HepG2 (cell line): ENCODE measurements around the gene CFAP100. TPM values are rescaled to one million over a fixed set of nuclear protein-coding genes. Genes with fewer than 3 reads are reported as not detected.

Experiments
- ATAC-seq: fragments of 200-7000 bp; cut with Tn5 transposase; 3 replicates; pipeline ENCODE4 v1.9.1; 2020; ENCODE audit warnings: mild to moderate bottlenecking, moderate library complexity
- BruUV-seq: library from RNA; stranded (reverse); fragments of 400-500 nt; replicated peaks from 2 replicates; lab custom pipeline; 2021; lab: Mats Ljungman, UMichigan
- CTCF ChIA-PET: fragments of 300-600 bp; formaldehyde crosslinking; extraction: SDS; loops from one replicate; lab custom pipeline; 2021; ENCODE audit warnings: low total read pairs, inconsistent platforms, low intra/inter-chr PET ratio; lab: Yijun Ruan, JAX
- POLR2A ChIA-PET: fragments of 350-600 bp; sonication (Branson Sonifier 250); formaldehyde crosslinking; loops from one replicate; lab custom pipeline; 2020; ENCODE audit warnings: antibody characterized with exemption, inconsistent platforms; lab: Yijun Ruan, JAX
- DNase-seq: peaks from one replicate; pipeline ENCODE4 v3.0.0-alpha.2; 2015; ENCODE audit warnings: low spot score
- FAIRE-seq: peaks from 3 replicates; lab custom pipeline; 2011; peaks lifted over from hg19 to GRCh38; lab: Jason Lieb, UNC
- H2AFZ ChIP-seq: one replicate; pipeline ENCODE4 v1.6.1; 2011; ENCODE audit warnings: low read length, inconsistent platforms
- H3K27ac ChIP-seq: fragments of 300-600 bp; 3 replicates; pipeline ENCODE4 v1.8.0; 2011; ENCODE audit warnings: mixed run types, mild to moderate bottlenecking, mixed read lengths, low read length, inconsistent platforms; ENCODE audit not compliant: insufficient read depth; ENCODE audit errors: extremely low read length
- H3K27me3 ChIP-seq, 2 experiments: fragments of 200-600 bp in 1 of 2; 2 replicates in 1 of 2; 3 replicates in 1 of 2; pipeline versions ENCODE4 v1.6.0 to v1.8.0; 2011; ENCODE audit warnings: low read length in 2 of 2, mild to moderate bottlenecking in 2 of 2, moderate library complexity in 2 of 2, inconsistent platforms in 1 of 2; ENCODE audit not compliant: insufficient read depth in 2 of 2, control insufficient read depth in 1 of 2
- H3K36me3 ChIP-seq, 2 experiments: fragments of 200-600 bp in 1 of 2; replicated peaks in 1 of 2; 2 replicates in 1 of 2; 3 replicates in 1 of 2; pipeline versions ENCODE4 v1.5.1 to v1.8.0; 2011; ENCODE audit warnings: low read length in 2 of 2, inconsistent platforms in 1 of 2; ENCODE audit not compliant: insufficient read depth in 2 of 2, control insufficient read depth in 1 of 2
- H3K4me1 ChIP-seq: 2 replicates; pipeline ENCODE4 v1.5.1; 2012; ENCODE audit warnings: low read length, inconsistent platforms; ENCODE audit not compliant: insufficient read depth
- H3K4me2 ChIP-seq: 2 replicates; pipeline ENCODE4 v1.6.0; 2011; ENCODE audit warnings: low read depth, low read length, inconsistent platforms
- H3K4me3 ChIP-seq, 3 experiments: fragments of 200-600 bp in 1 of 3; sonication (generic), shearing (Covaris generic) in 1 of 3; replicated peaks in 1 of 3; 2 replicates each; pipeline ENCODE4 v1.5.1; 2011 to 2016; ENCODE audit warnings: low read length in 3 of 3, inconsistent platforms in 2 of 3, low read depth in 2 of 3, mild to moderate bottlenecking in 2 of 3, control low read depth in 1 of 3, mixed read lengths in 1 of 3; ENCODE audit not compliant: insufficient read depth in 1 of 3
- H3K79me2 ChIP-seq: one replicate; pipeline ENCODE4 v1.6.1; 2011; ENCODE audit warnings: low read length, inconsistent platforms; ENCODE audit not compliant: insufficient read depth
- H3K9ac ChIP-seq: 2 replicates; pipeline ENCODE4 v1.6.0; 2011; ENCODE audit warnings: mild to moderate bottlenecking, low read depth, low read length, inconsistent platforms; ENCODE audit not compliant: insufficient read depth
- H3K9me3 ChIP-seq: 2 replicates; pipeline ENCODE4 v1.5.1; 2012; ENCODE audit warnings: mild to moderate bottlenecking, low read length
- H4K20me1 ChIP-seq: 2 replicates; pipeline ENCODE4 v1.6.0; 2011; ENCODE audit warnings: inconsistent platforms, mild to moderate bottlenecking, low read length, moderate library complexity; ENCODE audit not compliant: insufficient read depth
- ATRX ChIP-seq: sonication (generic); formaldehyde crosslinking; IDR thresholded peaks from 2 replicates; pipeline ENCODE4 v1.4.0; 2020; ENCODE audit warnings: missing genetic modification reagents, borderline replicate concordance
- FIP1L1 ChIP-seq: fragments of 200-400 bp; formaldehyde crosslinking; IDR thresholded peaks from 2 replicates; pipeline ENCODE4 v1.6.1; 2018; ENCODE audit warnings: low read depth, mild to moderate bottlenecking, low read length, moderate library complexity, borderline replicate concordance; ENCODE audit not compliant: insufficient read depth
- GABPB1 ChIP-seq: IDR thresholded peaks from 2 replicates; pipeline ENCODE4 v1.6.1; 2016; ENCODE audit warnings: mild to moderate bottlenecking, missing genetic modification reagents, moderate library complexity, missing compliant biosample characterization
- HDAC2 ChIP-seq: sonication (generic); formaldehyde crosslinking; IDR thresholded peaks from 2 replicates; pipeline ENCODE4 v1.4.0; 2020; ENCODE audit warnings: missing genetic modification reagents
- JDP2 ChIP-seq: sonication (generic); formaldehyde crosslinking; IDR thresholded peaks from 2 replicates; pipeline ENCODE4 v1.8.1; 2022; ENCODE audit warnings: missing genetic modification reagents, borderline replicate concordance
- NFKB2 ChIP-seq: sonication (generic); formaldehyde crosslinking; IDR thresholded peaks from 2 replicates; pipeline ENCODE4 v1.4.0; 2020; ENCODE audit warnings: missing genetic modification reagents, borderline replicate concordance
- PCBP1 ChIP-seq: fragments of 200-400 bp; formaldehyde crosslinking; IDR thresholded peaks from 2 replicates; pipeline ENCODE4 v1.6.1; 2017; ENCODE audit warnings: mild to moderate bottlenecking, low read depth, low read length, borderline replicate concordance
- RNF2 ChIP-seq: fragments of 450-650 bp; conservative IDR thresholded peaks from 2 replicates; pipeline ENCODE4 v1.6.1; 2016; ENCODE audit warnings: low read depth
- RXRA ChIP-seq: sonication (generic); formaldehyde crosslinking; IDR thresholded peaks from 2 replicates; pipeline ENCODE4 v1.5.1; 2020; ENCODE audit warnings: missing genetic modification reagents
- TCF12 ChIP-seq, 2 experiments: fragments of 450-650 bp in 1 of 2; sonication (generic) in 1 of 2; formaldehyde crosslinking in 1 of 2; IDR thresholded peaks; 2 replicates each; pipeline versions ENCODE4 v1.6.1 to v1.8.0; 2017 to 2022; ENCODE audit warnings: antibody characterized with exemption in 1 of 2, mild to moderate bottlenecking in 1 of 2, missing genetic modification reagents in 1 of 2, moderate library complexity in 1 of 2
- ZC3H13 ChIP-seq: sonication (generic); formaldehyde crosslinking; IDR thresholded peaks from 2 replicates; pipeline ENCODE4 v1.8.1; 2023; ENCODE audit warnings: mild to moderate bottlenecking, missing genetic modification reagents, moderate library complexity
- ZNF317 ChIP-seq: sonication (generic); formaldehyde crosslinking; IDR thresholded peaks from 2 replicates; pipeline ENCODE4 v1.5.0; 2020; ENCODE audit warnings: mild to moderate bottlenecking, missing genetic modification reagents
- ZNF605 ChIP-seq: sonication (generic); formaldehyde crosslinking; IDR thresholded peaks from 2 replicates; pipeline ENCODE4 v1.8.0; 2022; ENCODE audit warnings: mild to moderate bottlenecking, missing genetic modification reagents
- ZNF775 ChIP-seq: sonication (generic); formaldehyde crosslinking; IDR thresholded peaks from 2 replicates; pipeline ENCODE4 v1.4.0; 2020; ENCODE audit warnings: missing genetic modification reagents, mild to moderate bottlenecking, moderate library complexity, borderline replicate concordance
- WGBS: methylation state at CpG from one replicate; pipeline ENCODE4 v1.1.6; 2017; ENCODE audit warnings: low lambda C conversion rate; 5-methylcytosine and 5-hydroxymethylcytosine counted together
- in situ Hi-C: cut with HindIII; loops from 2 replicates; pipeline ENCODE4 v1.10.0; 2017; ENCODE audit warnings: low pct_unique_long_range_greater_than_20kb; ENCODE audit not compliant: extremely low pct_ligation_motif_present
- intact Hi-C: fragments of 100-400 bp; cut with micrococcal nuclease; formaldehyde crosslinking; loops from one replicate; pipeline ENCODE4 v1.10.0; 2022; ENCODE audit not compliant: unreplicated experiment
- polyA plus RNA-seq, 8 experiments: library from polyadenylated mRNA; depleted of rRNA in 3 of 8; stranded (reverse) in 7 of 8; unstranded in 1 of 8; fragments of >200 nt; fragmentation: Illumina TruSeq in 4 of 8; extraction: Trizol in 4 of 8; gene quantifications; 2 replicates each; pipeline versions ENCODE4 v1.2.1 to v1.2.3, GENCODE V29; 2011 to 2016; ENCODE audit warnings: low read depth in 4 of 8, missing spikeins in 1 of 8, mixed read lengths in 1 of 8; ENCODE audit not compliant: insufficient read depth in 1 of 8
- total RNA-seq, 5 experiments: library from RNA; depleted of rRNA; stranded (reverse); fragments of >200 nt; fragmentation: Illumina TruSeq; extraction: Trizol; gene quantifications; 2 replicates each; pipeline ENCODE4 v1.2.3, GENCODE V29; 2016; ENCODE audit warnings: low read depth in 1 of 5
- TF ChIP-seq, protein P1 (sequence below): sonication (generic); formaldehyde crosslinking; IDR thresholded peaks from 2 replicates; pipeline ENCODE4 v1.8.0; 2022; ENCODE audit warnings: mild to moderate bottlenecking, missing genetic modification reagents, moderate library complexity

The CFAP100 gene
- total and polyA plus RNA-seq, 2 of the 13 experiments (the other 11 are each of a cell fraction or from before 2014, with no cell fraction given): 0.32 TPM; not detected in 1

DNA sequence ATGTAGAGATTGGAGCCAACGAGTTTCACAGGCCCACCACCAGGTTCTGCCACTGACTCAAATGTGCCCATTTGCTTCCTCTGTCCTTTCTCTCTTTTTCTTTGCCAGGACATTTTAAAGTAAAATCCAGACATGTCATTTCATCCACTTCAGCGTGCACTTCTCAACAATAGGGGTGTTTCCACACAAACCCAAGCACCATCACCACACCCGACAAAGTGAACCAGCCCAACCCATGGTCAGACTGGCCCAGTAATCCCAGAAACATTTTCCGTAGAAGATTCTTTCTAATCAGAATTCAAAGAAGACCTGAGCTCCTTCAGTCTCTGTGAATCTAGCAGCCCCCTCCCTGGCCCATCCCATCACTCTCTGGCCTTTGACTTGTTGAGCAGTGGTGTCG lies 13.4 kb downstream of the CFAP100 start:
- Histone ChIP-seq H3K27ac (no peak overlapping the region), H2AFZ (no peak overlapping the region), H3K4me3 (no peak overlapping the region), H3K9ac (no peak overlapping the region), H3K4me2 (no peak overlapping the region), H4K20me1 (no peaks in the 10 kb centered on the region), H3K9me3 (no peaks in the 10 kb centered on the region), H3K36me3 (no peaks in the 10 kb centered on the region), H3K4me1 (no peaks in the 10 kb centered on the region), H3K27me3 (peaks cover 0 to 30% of the 10 kb centered on the region in 2 experiments; a peak in 4 of 5 replicates), H3K79me2 (no peaks in the 10 kb centered on the region)
- no peak for TF ChIP-seq ZNF775
- TF ChIP-seq NFKB2 (CRISPR knock-in tag): no peak
- TF ChIP-seq TCF12 (IDR thresholded peaks at IDR 0.05): no peak
- TF ChIP-seq TCF12 (CRISPR knock-in tag; IDR thresholded peaks at IDR 0.05): no peak
- no peak for TF ChIP-seq RNF2
- no peak for TF ChIP-seq HDAC2 (CRISPR knock-in tag)
- no peak for TF ChIP-seq ZNF317 (CRISPR knock-in tag)
- no peak for TF ChIP-seq FIP1L1
- no peak for TF ChIP-seq ATRX (CRISPR knock-in tag)
- no peak for TF ChIP-seq GABPB1 (CRISPR knock-in tag)
- TF ChIP-seq, protein P1, sequence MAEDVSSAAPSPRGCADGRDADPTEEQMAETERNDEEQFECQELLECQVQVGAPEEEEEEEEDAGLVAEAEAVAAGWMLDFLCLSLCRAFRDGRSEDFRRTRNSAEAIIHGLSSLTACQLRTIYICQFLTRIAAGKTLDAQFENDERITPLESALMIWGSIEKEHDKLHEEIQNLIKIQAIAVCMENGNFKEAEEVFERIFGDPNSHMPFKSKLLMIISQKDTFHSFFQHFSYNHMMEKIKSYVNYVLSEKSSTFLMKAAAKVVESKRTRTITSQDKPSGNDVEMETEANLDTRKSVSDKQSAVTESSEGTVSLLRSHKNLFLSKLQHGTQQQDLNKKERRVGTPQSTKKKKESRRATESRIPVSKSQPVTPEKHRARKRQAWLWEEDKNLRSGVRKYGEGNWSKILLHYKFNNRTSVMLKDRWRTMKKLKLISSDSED: no peak
- no peak for TF ChIP-seq JDP2 (CRISPR knock-in tag)
- no peak for TF ChIP-seq PCBP1
- TF ChIP-seq ZNF605: no peak
- no peak for TF ChIP-seq RXRA
- TF ChIP-seq ZC3H13 (CRISPR knock-in tag): no peak
- CTCF ChIA-PET: no interaction called here
- WGBS: 30% methylated on average over 5 of the region's 5 CpGs
- intact Hi-C loops: no loop called here
- no peak for DNase-seq
- ATAC-seq: no peak
- POLR2A ChIA-PET: no interaction called here
- BruUV-seq: no TSS peak
- in situ Hi-C loops: no loop called here
- no peak for FAIRE-seq
